Neuronal stem cell (in vitro differentiated cells): ENCODE data around the gene MISFA. TPM values are rescaled to one million over a fixed set of nuclear protein-coding genes. Genes with fewer than 3 reads are reported as not detected.

Source experiments
- DNase-seq: peaks from one replicate; pipeline ENCODE4 v3.0.0-alpha.2; 2013; ENCODE audit warnings: low spot score
- H2AFZ ChIP-seq: one replicate; pipeline ENCODE4 v1.6.1; 2013; ENCODE audit warnings: mild to moderate bottlenecking, low read length, inconsistent platforms
- H2AK5ac ChIP-seq: 2 replicates; pipeline ENCODE4 v1.6.1; 2013; ENCODE audit warnings: low read depth, mild to moderate bottlenecking, inconsistent platforms, low read length, moderate library complexity, mixed read lengths
- H2BK120ac ChIP-seq: 2 replicates; pipeline ENCODE4 v1.6.1; 2013; ENCODE audit warnings: low read depth, mild to moderate bottlenecking, inconsistent platforms, low read length, moderate library complexity, mixed read lengths
- H2BK12ac ChIP-seq: one replicate; pipeline ENCODE4 v1.6.1; 2013; ENCODE audit warnings: low read length, inconsistent platforms
- H2BK15ac ChIP-seq: 2 replicates; pipeline ENCODE4 v1.6.1; 2013; ENCODE audit warnings: mild to moderate bottlenecking, low read length, inconsistent platforms, mixed read lengths
- H2BK5ac ChIP-seq: one replicate; pipeline ENCODE4 v1.6.1; 2013; ENCODE audit warnings: inconsistent platforms, mild to moderate bottlenecking, low read length, moderate library complexity
- H3K14ac ChIP-seq: one replicate; pipeline ENCODE4 v1.6.1; 2013; ENCODE audit warnings: low read length, inconsistent platforms
- H3K18ac ChIP-seq: 2 replicates; pipeline ENCODE4 v1.6.1; 2013; ENCODE audit warnings: low read length, inconsistent platforms
- H3K23ac ChIP-seq: 2 replicates; pipeline ENCODE4 v1.6.1; 2013; ENCODE audit warnings: low read depth, mild to moderate bottlenecking, mixed read lengths, low read length, inconsistent platforms; ENCODE audit not compliant: poor library complexity
- H3K27ac ChIP-seq: replicated peaks from 3 replicates; pipeline ENCODE4 v1.5.1; 2013; ENCODE audit warnings: low read length, inconsistent platforms
- H3K27me3 ChIP-seq, 3 experiments: 2 replicates each; pipeline ENCODE4 v1.6.1; 2013; ENCODE audit warnings: low read length in 3 of 3, mild to moderate bottlenecking in 2 of 3, inconsistent platforms in 1 of 3, low read depth in 1 of 3, mixed read lengths in 1 of 3, moderate library complexity in 1 of 3; ENCODE audit not compliant: control insufficient read depth in 3 of 3, insufficient read depth in 3 of 3
- H3K36me3 ChIP-seq, 2 donors: replicated peaks in 1 of 2; 2 replicates each; pipeline ENCODE4 v1.6.1; 2013; ENCODE audit warnings: low read length in 2 of 2; ENCODE audit not compliant: control insufficient read depth in 2 of 2, insufficient read depth in 2 of 2
- H3K4ac ChIP-seq: 2 replicates; pipeline ENCODE4 v1.6.1; 2013; ENCODE audit warnings: inconsistent platforms, mild to moderate bottlenecking, low read length, moderate library complexity
- H3K4me1 ChIP-seq, 2 donors: 1 replicate in 1 of 2; 2 replicates in 1 of 2; pipeline ENCODE4 v1.6.1; 2013; ENCODE audit warnings: low read length in 2 of 2, low read depth in 1 of 2; ENCODE audit not compliant: control insufficient read depth in 2 of 2, insufficient read depth in 1 of 2
- H3K4me2 ChIP-seq: one replicate; pipeline ENCODE4 v1.6.1; 2013; ENCODE audit warnings: mild to moderate bottlenecking, low read length, inconsistent platforms; ENCODE audit not compliant: insufficient read depth, poor library complexity, severe bottlenecking
- H3K4me3 ChIP-seq, 2 donors: 2 replicates each; pipeline ENCODE4 v1.5.1; 2013; ENCODE audit warnings: low read length in 2 of 2, mild to moderate bottlenecking in 2 of 2, inconsistent platforms in 1 of 2, moderate library complexity in 1 of 2
- H3K79me1 ChIP-seq: one replicate; pipeline ENCODE4 v1.6.1; 2013; ENCODE audit warnings: low read depth, mild to moderate bottlenecking, inconsistent platforms, low read length, moderate library complexity
- H3K9ac ChIP-seq: one replicate; pipeline ENCODE4 v1.6.1; 2013; ENCODE audit warnings: mild to moderate bottlenecking, low read depth, low read length, inconsistent platforms; ENCODE audit not compliant: poor library complexity
- H3K9me3 ChIP-seq, 2 donors: replicated peaks in 1 of 2; 2 replicates each; pipeline versions ENCODE3 to v1.6.1; 2013; ENCODE audit warnings: low read length in 2 of 2, mild to moderate bottlenecking in 2 of 2, inconsistent platforms in 1 of 2, low read depth in 1 of 2, mixed read lengths in 1 of 2, moderate library complexity in 1 of 2; ENCODE audit not compliant: control insufficient read depth in 2 of 2, insufficient read depth in 1 of 2
- H4K8ac ChIP-seq: one replicate; pipeline ENCODE4 v1.6.1; 2013; ENCODE audit warnings: low read depth, mild to moderate bottlenecking, inconsistent platforms, low read length, moderate library complexity
- H4K91ac ChIP-seq: one replicate; pipeline ENCODE4 v1.6.1; 2013; ENCODE audit warnings: low read length, low read depth, mild to moderate bottlenecking, inconsistent platforms; ENCODE audit not compliant: poor library complexity
- WGBS, 2 donors: extraction: QIAGEN DNeasy Blood & Tissue Kit; methylation state at CpG; one replicate each; pipeline ENCODE4 v1.1.7; 2013; ENCODE audit warnings: missing lambda C conversion rate in 2 of 2, mixed read lengths in 1 of 2; ENCODE audit not compliant: insufficient read length in 2 of 2, insufficient replicate concordance in 1 of 2; ENCODE audit errors: extremely low coverage in 2 of 2; 5-methylcytosine and 5-hydroxymethylcytosine counted together
- polyA plus RNA-seq, 2 experiments: library from polyadenylated mRNA; stranded (reverse); fragments of 200-250 nt; gene quantifications; one replicate each; pipeline ENCODE4 v1.2.3, GENCODE V29; 2013

Gene MISFA
- polyA plus RNA-seq (2013, experiment 1 of 2): 4.1 TPM
- polyA plus RNA-seq (2013, experiment 2 of 2): 4.1 TPM

- Histone ChIP-seq H3K4me2 (no peak within 1 kb of the TSS), H3K4ac (no peak within 1 kb of the TSS), H3K18ac (no peak within 1 kb of the TSS), H2BK12ac (no peak within 1 kb of the TSS), H2AK5ac (no peak within 1 kb of the TSS), H3K27me3 (no peaks in the 10 kb centered on the region), H2BK120ac (no peak within 1 kb of the TSS), H3K4me3 (no peak within 1 kb of the TSS), H3K4me1 (no peaks in the 10 kb centered on the region), H3K27ac (no peak within 1 kb of the TSS), H3K79me1 (peaks cover 6% of the 10 kb centered on the region), H4K91ac (no peak within 1 kb of the TSS), H4K8ac (no peak within 1 kb of the TSS), H2AFZ (no peak within 1 kb of the TSS), H2BK15ac (no peak within 1 kb of the TSS), H3K36me3 (peaks cover 16 to 18% of the 10 kb centered on the region in 2 donors), H2BK5ac (no peak within 1 kb of the TSS), H3K23ac (no peak within 1 kb of the TSS), H3K14ac (no peak within 1 kb of the TSS), H3K9ac (no peak within 1 kb of the TSS), H3K9me3 (peaks cover 0 to 3% of the 10 kb centered on the region in 2 donors)
- DNase-seq: no peak
- WGBS, 2 donors: no CpG with 5 or more reads among the region's 7 CpGs
Measured at GRCh38 chr11:18599739-18600230, at the start of gene MISFA. TSS of gene MISFA (plus strand) at chr11:18599789. CDS start at chr11:18599929, 140 bp downstream.

GRCh38 chr11:18563090-18563730 is 36.4 kb upstream of the MISFA start:
- Histone ChIP-seq H3K14ac (no peak overlapping the region), H2AK5ac (no peak overlapping the region), H2BK5ac (no peak overlapping the region), H3K4ac (no peak overlapping the region), H2AFZ (no peak overlapping the region), H2BK120ac (no peak overlapping the region), H3K27ac (no peak overlapping the region), H2BK15ac (no peak overlapping the region), H3K18ac (no peak overlapping the region), H3K79me1 (no peaks in the 10 kb centered on the region), H3K9ac (no peak overlapping the region), H3K23ac (no peak overlapping the region), H3K4me1 (no peaks in the 10 kb centered on the region), H4K8ac (no peak overlapping the region), H3K4me3 (no peak overlapping the region), H3K27me3 (no peaks in the 10 kb centered on the region), H4K91ac (no peak overlapping the region), H3K4me2 (no peak overlapping the region), H2BK12ac (no peak overlapping the region), H3K9me3 (no peaks in the 10 kb centered on the region), H3K36me3 (peaks cover 0 to 58% of the 10 kb centered on the region in 2 donors)
- DNase-seq: no peak
- no CpG with 5 or more reads among the region's 2 CpGs for WGBS, 2 donors

- Histone ChIP-seq H3K23ac (no peak overlapping the region), H3K27ac (no peak overlapping the region), H3K36me3 (peaks cover 0 to 58% of the 10 kb centered on the region in 2 donors), H3K79me1 (no peaks in the 10 kb centered on the region), H3K9ac (no peak overlapping the region), H2BK12ac (no peak overlapping the region), H2BK15ac (no peak overlapping the region), H3K4me1 (no peaks in the 10 kb centered on the region), H3K4me2 (no peak overlapping the region), H3K9me3 (no peaks in the 10 kb centered on the region), H3K14ac (no peak overlapping the region), H4K91ac (no peak overlapping the region), H2BK5ac (no peak overlapping the region), H2AK5ac (no peak overlapping the region), H4K8ac (no peak overlapping the region), H3K27me3 (no peaks in the 10 kb centered on the region), H3K4ac (no peak overlapping the region), H2AFZ (no peak overlapping the region), H3K4me3 (no peak overlapping the region), H3K18ac (no peak overlapping the region), H2BK120ac (no peak overlapping the region)
- no peak for DNase-seq
Measured at GRCh38 chr11:18564149-18564548, 35.4 kb upstream of the MISFA start.

- Histone ChIP-seq H3K79me1 (no peaks in the 10 kb centered on the region), H3K14ac (no peak overlapping the region), H3K4me1 (no peaks in the 10 kb centered on the region), H2BK5ac (no peak overlapping the region), H4K8ac (no peak overlapping the region), H2BK120ac (no peak overlapping the region), H3K36me3 (peaks cover 0 to 68% of the 10 kb centered on the region in 2 donors), H3K27ac (no peak overlapping the region), H2AFZ (no peak overlapping the region), H3K27me3 (no peaks in the 10 kb centered on the region), H2BK12ac (no peak overlapping the region), H2AK5ac (no peak overlapping the region), H3K9ac (no peak overlapping the region), H3K9me3 (no peaks in the 10 kb centered on the region), H3K4me2 (no peak overlapping the region), H3K4me3 (no peak overlapping the region), H2BK15ac (no peak overlapping the region), H3K18ac (no peak overlapping the region), H3K23ac (no peak overlapping the region), H3K4ac (no peak overlapping the region), H4K91ac (no peak overlapping the region)
- no peak for DNase-seq
Measured at GRCh38 chr11:18566406-18566805, 33.2 kb upstream of the MISFA start.
